ENCODE data around the gene MAP1A. TPM values are rescaled to one million over a fixed set of nuclear protein-coding genes. Genes with fewer than 3 reads are reported as not detected.

The MAP1A gene
- total RNA-seq, 2 donors from 2014 or later, result 0.66 to 1.1 TPM

DNA sequence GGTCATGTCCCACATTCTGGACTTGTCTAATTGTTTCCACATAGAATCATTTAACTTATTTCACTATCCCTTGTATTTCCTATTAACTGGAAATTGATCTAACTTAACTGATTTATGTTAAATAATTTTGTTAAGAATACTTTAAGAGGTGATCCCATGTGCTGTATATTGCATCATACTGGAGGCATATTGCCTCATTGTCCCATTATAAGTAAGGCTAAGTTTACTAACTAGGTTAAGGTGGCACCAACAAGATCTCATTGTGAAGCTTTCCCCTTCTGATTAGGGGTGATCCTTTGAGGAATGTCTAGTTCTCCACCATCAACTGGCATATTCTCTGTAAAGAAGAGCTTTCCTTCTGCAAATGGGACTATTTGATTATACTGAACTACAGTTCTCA lies 24.4 kb downstream of the MAP1A start:
- TF ChIP-seq, protein P1, sequence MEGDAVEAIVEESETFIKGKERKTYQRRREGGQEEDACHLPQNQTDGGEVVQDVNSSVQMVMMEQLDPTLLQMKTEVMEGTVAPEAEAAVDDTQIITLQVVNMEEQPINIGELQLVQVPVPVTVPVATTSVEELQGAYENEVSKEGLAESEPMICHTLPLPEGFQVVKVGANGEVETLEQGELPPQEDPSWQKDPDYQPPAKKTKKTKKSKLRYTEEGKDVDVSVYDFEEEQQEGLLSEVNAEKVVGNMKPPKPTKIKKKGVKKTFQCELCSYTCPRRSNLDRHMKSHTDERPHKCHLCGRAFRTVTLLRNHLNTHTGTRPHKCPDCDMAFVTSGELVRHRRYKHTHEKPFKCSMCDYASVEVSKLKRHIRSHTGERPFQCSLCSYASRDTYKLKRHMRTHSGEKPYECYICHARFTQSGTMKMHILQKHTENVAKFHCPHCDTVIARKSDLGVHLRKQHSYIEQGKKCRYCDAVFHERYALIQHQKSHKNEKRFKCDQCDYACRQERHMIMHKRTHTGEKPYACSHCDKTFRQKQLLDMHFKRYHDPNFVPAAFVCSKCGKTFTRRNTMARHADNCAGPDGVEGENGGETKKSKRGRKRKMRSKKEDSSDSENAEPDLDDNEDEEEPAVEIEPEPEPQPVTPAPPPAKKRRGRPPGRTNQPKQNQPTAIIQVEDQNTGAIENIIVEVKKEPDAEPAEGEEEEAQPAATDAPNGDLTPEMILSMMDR (conservative IDR thresholded peaks at IDR 0.05), result no peak
- no peak overlapping the region for H3K4me3 ChIP-seq (ENCODE audit: low read length)
- Mint-ChIP-seq H3K9me3 (peaks cover 4% of the 10 kb centered on the region), H3K4me1 (no peaks in the 10 kb centered on the region), H3K36me3 (ENCODE audit: low read depth) (no peaks in the 10 kb centered on the region), H3K4me3 (no peak overlapping the region), H3K27ac (no peak overlapping the region), H3K27me3 (ENCODE audit: insufficient read depth) (peaks cover 5% of the 10 kb centered on the region)
- H3K9ac ChIP-seq (ENCODE audit: extremely low read depth, low read length, poor library complexity, severe bottlenecking), result no peak overlapping the region
- H3K27ac ChIP-seq (ENCODE audit: low read depth, low read length), result no peak overlapping the region
- H3K9me3 ChIP-seq (ENCODE audit: control insufficient read depth, low read length), result no peaks in the 10 kb centered on the region
- DNase-seq, result no peak
- no peaks in the 10 kb centered on the region for H3K4me1 ChIP-seq (ENCODE audit: control insufficient read depth, insufficient read depth, low read length)
- H3K36me3 ChIP-seq (ENCODE audit: control insufficient read depth, insufficient read depth, low read length), result no peaks in the 10 kb centered on the region
- no peaks in the 10 kb centered on the region for H3K27me3 ChIP-seq (ENCODE audit: control insufficient read depth, insufficient read depth, low read length, poor library complexity, severe bottlenecking)

GRCh38 chr15:43544266-43544665 lies 26.9 kb downstream of the MAP1A start:
- H3K9me3 Mint-ChIP-seq, result peaks cover 10% of the 10 kb centered on the region
- Histone ChIP-seq H3K4me1 (ENCODE audit: control insufficient read depth, insufficient read depth, low read length) (no peaks in the 10 kb centered on the region), H3K27ac (ENCODE audit: low read depth, low read length) (no peak overlapping the region), H3K9me3 (ENCODE audit: control insufficient read depth, low read length) (peaks cover 6% of the 10 kb centered on the region), H3K36me3 (ENCODE audit: control insufficient read depth, insufficient read depth, low read length) (no peaks in the 10 kb centered on the region), H3K9ac (ENCODE audit: extremely low read depth, low read length, poor library complexity, severe bottlenecking) (no peak overlapping the region), H3K27me3 (ENCODE audit: control insufficient read depth, insufficient read depth, low read length, poor library complexity, severe bottlenecking) (no peaks in the 10 kb centered on the region), H3K4me3 (ENCODE audit: low read length) (no peak overlapping the region)
- H3K4me1 Mint-ChIP-seq, result no peaks in the 10 kb centered on the region
- H3K4me3 Mint-ChIP-seq, result no peak overlapping the region
- TF ChIP-seq, protein P1 (conservative IDR thresholded peaks at IDR 0.05), result no peak
- DNase-seq, result no peak
- peaks cover 2% of the 10 kb centered on the region for H3K27me3 Mint-ChIP-seq (ENCODE audit: insufficient read depth)
- no peak overlapping the region for H3K27ac Mint-ChIP-seq
- peaks cover 5% of the 10 kb centered on the region for H3K36me3 Mint-ChIP-seq (ENCODE audit: low read depth)

DNA sequence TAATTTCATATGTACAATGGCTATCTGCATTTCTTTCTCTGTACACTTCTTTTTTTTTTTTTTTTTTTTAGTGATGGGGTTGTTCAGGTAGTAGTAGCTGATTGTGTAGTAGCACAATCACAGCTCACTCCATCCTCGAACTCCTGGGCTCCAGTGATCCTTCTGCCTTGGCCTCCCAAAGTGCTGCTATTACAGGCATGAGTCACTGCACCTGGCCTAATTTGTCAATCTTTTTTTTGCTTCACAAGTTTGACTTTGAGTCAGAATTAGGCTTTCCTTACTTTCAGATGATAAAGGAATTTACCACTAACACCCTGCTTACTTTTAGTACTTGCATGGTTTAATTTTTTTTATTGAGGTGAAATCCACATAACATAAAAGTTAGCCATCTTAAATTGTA lies 28.0 kb downstream of the MAP1A start:
- no peak overlapping the region for H3K4me3 ChIP-seq (ENCODE audit: low read length)
- Mint-ChIP-seq H3K9me3 (peaks cover 10% of the 10 kb centered on the region), H3K27ac (no peak overlapping the region), H3K4me3 (no peak overlapping the region), H3K4me1 (no peaks in the 10 kb centered on the region), H3K27me3 (ENCODE audit: insufficient read depth) (no peaks in the 10 kb centered on the region), H3K36me3 (ENCODE audit: low read depth) (peaks cover 5% of the 10 kb centered on the region)
- DNase-seq, result no peak
- no peaks in the 10 kb centered on the region for H3K36me3 ChIP-seq (ENCODE audit: control insufficient read depth, insufficient read depth, low read length)
- no peaks in the 10 kb centered on the region for H3K4me1 ChIP-seq (ENCODE audit: control insufficient read depth, insufficient read depth, low read length)
- TF ChIP-seq, protein P1 (conservative IDR thresholded peaks at IDR 0.05), result no peak
- H3K27ac ChIP-seq (ENCODE audit: low read depth, low read length), result no peak overlapping the region
- 96 to 100% methylated on average over 1 of the region's 1 CpG for WGBS, 2 experiments (ENCODE audit: insufficient coverage in 1 of 2, insufficient read length in 1 of 2)
- H3K27me3 ChIP-seq (ENCODE audit: control insufficient read depth, insufficient read depth, low read length, poor library complexity, severe bottlenecking), result no peaks in the 10 kb centered on the region
- H3K9ac ChIP-seq (ENCODE audit: extremely low read depth, low read length, poor library complexity, severe bottlenecking), result no peak overlapping the region
- peaks cover 6% of the 10 kb centered on the region for H3K9me3 ChIP-seq (ENCODE audit: control insufficient read depth, low read length)

Measured in endodermal cell (in vitro differentiated cells).